ENCODE measurements around the gene DPP9.

DPP9 gene

DNA sequence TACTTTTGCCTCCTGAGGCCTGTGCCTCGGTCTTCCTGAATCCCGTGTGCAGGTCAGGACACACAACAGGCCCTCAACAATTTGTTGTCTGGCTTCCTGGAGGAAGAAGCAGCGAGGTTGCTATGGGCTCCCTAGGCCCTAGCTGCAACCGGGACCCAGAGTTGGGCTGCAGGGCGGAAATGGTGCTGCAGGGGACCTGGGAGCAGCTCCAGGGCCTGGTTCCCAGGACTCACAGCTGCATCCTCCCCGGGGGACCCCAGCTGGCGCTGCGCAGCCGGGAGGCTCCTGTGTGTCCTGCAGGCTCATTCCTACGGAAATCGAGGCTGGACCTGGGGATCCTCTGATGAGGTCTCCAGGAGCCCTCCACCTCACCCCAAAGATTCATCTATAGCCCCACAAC is 85.3 kb downstream of the DPP9 start:
- Histone ChIP-seq H3K9me2 (replicated peaks; ENCODE audit: low read depth, low read length) (no peaks in the 10 kb centered on the region), H2AFZ (ENCODE audit: low read length) (no peak overlapping the region), H3F3A (ENCODE audit: low read depth) (no peaks in the 10 kb centered on the region), H3K4me1 (ENCODE audit: insufficient read depth, low read length, poor library complexity, severe bottlenecking) (peaks cover 39% of the 10 kb centered on the region), H3K9ac (ENCODE audit: low read depth, low read length, poor library complexity, severe bottlenecking) (peak overlapping the region; percentile 71), H3K27me3 (ENCODE audit: insufficient read depth, low read length, poor library complexity, severe bottlenecking) (no peaks in the 10 kb centered on the region), H3K4me3 (ENCODE audit: low read length, poor library complexity, severe bottlenecking) (peak overlapping the region; percentile 63), H3K36me3 (ENCODE audit: insufficient read depth, low read length) (no peaks in the 10 kb centered on the region), H3K9me3 (ENCODE audit: insufficient read depth, low read depth, low read length) (no peaks in the 10 kb centered on the region), H3K79me2 (ENCODE audit: insufficient read depth, low read length) (peaks cover 33% of the 10 kb centered on the region), H4K20me1 (ENCODE audit: insufficient read depth, low read length, poor library complexity, severe bottlenecking) (peaks cover 4% of the 10 kb centered on the region), H3K4me2 (ENCODE audit: low read depth, low read length, poor library complexity, severe bottlenecking) (peak overlapping the region; percentile 88)
- TF ChIP-seq, protein P1, sequence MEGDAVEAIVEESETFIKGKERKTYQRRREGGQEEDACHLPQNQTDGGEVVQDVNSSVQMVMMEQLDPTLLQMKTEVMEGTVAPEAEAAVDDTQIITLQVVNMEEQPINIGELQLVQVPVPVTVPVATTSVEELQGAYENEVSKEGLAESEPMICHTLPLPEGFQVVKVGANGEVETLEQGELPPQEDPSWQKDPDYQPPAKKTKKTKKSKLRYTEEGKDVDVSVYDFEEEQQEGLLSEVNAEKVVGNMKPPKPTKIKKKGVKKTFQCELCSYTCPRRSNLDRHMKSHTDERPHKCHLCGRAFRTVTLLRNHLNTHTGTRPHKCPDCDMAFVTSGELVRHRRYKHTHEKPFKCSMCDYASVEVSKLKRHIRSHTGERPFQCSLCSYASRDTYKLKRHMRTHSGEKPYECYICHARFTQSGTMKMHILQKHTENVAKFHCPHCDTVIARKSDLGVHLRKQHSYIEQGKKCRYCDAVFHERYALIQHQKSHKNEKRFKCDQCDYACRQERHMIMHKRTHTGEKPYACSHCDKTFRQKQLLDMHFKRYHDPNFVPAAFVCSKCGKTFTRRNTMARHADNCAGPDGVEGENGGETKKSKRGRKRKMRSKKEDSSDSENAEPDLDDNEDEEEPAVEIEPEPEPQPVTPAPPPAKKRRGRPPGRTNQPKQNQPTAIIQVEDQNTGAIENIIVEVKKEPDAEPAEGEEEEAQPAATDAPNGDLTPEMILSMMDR (conservative IDR thresholded peaks at IDR 0.05; ENCODE audit: low read length) = no peak
- TF ChIP-seq EZH2phosphoT487 (IDR thresholded peaks at IDR 0.05; ENCODE audit: borderline replicate concordance) = no peak

DNA sequence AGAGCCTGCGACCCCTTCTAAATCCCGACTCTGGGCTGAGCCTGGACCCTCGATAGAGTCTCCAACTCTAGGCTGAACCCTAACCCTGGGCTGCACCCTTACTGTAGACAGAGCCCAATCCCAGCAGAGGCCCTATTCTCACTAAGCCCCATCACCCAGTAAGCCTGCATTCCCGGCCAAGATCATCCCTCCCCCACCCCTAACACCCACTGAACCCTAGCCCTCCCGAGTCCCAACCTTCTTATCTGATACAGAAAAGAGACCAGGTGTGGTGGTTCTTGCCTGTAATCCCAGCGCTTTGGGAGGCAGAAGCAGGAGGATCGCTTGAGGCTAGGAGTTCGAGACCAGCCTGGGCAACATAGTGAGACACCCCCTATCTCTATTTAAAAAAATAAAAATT is 86.9 kb downstream of the DPP9 start:
- Histone ChIP-seq H3K79me2 (ENCODE audit: insufficient read depth, low read length) (peaks cover 24% of the 10 kb centered on the region), H3K27me3 (ENCODE audit: insufficient read depth, low read length, poor library complexity, severe bottlenecking) (no peaks in the 10 kb centered on the region), H2AFZ (ENCODE audit: low read length) (peak overlapping the region; percentile 96), H3K9me3 (ENCODE audit: insufficient read depth, low read depth, low read length) (no peaks in the 10 kb centered on the region), H3K9me2 (replicated peaks; ENCODE audit: low read depth, low read length) (no peaks in the 10 kb centered on the region), H3K4me1 (ENCODE audit: insufficient read depth, low read length, poor library complexity, severe bottlenecking) (peaks cover 39% of the 10 kb centered on the region), H4K20me1 (ENCODE audit: insufficient read depth, low read length, poor library complexity, severe bottlenecking) (peaks cover 4% of the 10 kb centered on the region), H3K4me2 (ENCODE audit: low read depth, low read length, poor library complexity, severe bottlenecking) (peak overlapping the region; percentile 89), H3K36me3 (ENCODE audit: insufficient read depth, low read length) (no peaks in the 10 kb centered on the region), H3K9ac (ENCODE audit: low read depth, low read length, poor library complexity, severe bottlenecking) (peak overlapping the region; percentile 79), H3F3A (ENCODE audit: low read depth) (no peaks in the 10 kb centered on the region), H3K4me3 (ENCODE audit: low read length, poor library complexity, severe bottlenecking) (peak overlapping the region; percentile 79)
- TF ChIP-seq, protein P1 (conservative IDR thresholded peaks at IDR 0.05; ENCODE audit: low read length) = no peak
- no peak for TF ChIP-seq EZH2phosphoT487 (IDR thresholded peaks at IDR 0.05; ENCODE audit: borderline replicate concordance)

DNA sequence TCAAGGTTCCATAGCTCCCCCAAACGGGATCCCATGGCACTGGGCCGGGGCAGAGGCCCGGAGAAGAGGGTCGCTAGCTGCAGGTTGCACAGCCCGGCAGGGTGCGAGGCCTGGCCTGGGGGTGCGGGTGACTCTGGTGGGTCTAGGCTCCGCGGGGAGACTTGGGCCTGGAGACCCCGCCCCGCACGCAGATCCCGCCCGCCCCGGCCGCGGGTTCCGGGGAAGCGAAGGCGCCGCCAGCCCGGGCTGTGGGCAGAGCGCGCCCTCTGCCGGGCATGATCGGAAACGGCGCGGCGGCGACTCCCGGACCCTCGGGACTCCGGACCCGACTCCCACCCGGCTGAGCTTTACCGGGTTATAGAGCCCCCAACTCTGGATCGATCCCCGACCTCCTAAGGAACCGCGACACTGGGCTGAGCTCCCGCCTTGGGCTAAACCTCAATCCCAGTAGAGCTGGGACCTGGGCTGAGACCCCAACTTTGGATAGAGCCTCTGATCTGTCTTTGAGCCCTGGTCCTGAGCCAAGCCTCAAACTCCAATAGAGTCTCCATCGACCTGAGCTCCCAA is 87.4 kb downstream of the DPP9 start:
- TF ChIP-seq, protein P1 (conservative IDR thresholded peaks at IDR 0.05; ENCODE audit: low read length) = peak; percentile 77
- no peak for TF ChIP-seq EZH2phosphoT487 (IDR thresholded peaks at IDR 0.05; ENCODE audit: borderline replicate concordance)
- no peaks in the 10 kb centered on the region for H3K36me3 ChIP-seq (ENCODE audit: insufficient read depth, low read length)
- no peaks in the 10 kb centered on the region for H3K27me3 ChIP-seq (ENCODE audit: insufficient read depth, low read length, poor library complexity, severe bottlenecking)
- H4K20me1 ChIP-seq (ENCODE audit: insufficient read depth, low read length, poor library complexity, severe bottlenecking) = no peaks in the 10 kb centered on the region
- H2AFZ ChIP-seq (ENCODE audit: low read length) = peak overlapping the region; percentile 96
- H3K9ac ChIP-seq (ENCODE audit: low read depth, low read length, poor library complexity, severe bottlenecking) = peak overlapping the region; percentile 79
- H3K9me3 ChIP-seq (ENCODE audit: insufficient read depth, low read depth, low read length) = no peaks in the 10 kb centered on the region
- no peaks in the 10 kb centered on the region for H3K9me2 ChIP-seq (replicated peaks; ENCODE audit: low read depth, low read length)
- peak overlapping the region; percentile 79 for H3K4me3 ChIP-seq (ENCODE audit: low read length, poor library complexity, severe bottlenecking)
- peak overlapping the region; percentile 89 for H3K4me2 ChIP-seq (ENCODE audit: low read depth, low read length, poor library complexity, severe bottlenecking)
- no peaks in the 10 kb centered on the region for H3F3A ChIP-seq (ENCODE audit: low read depth)
- peaks cover 33% of the 10 kb centered on the region for H3K4me1 ChIP-seq (ENCODE audit: insufficient read depth, low read length, poor library complexity, severe bottlenecking)
- peaks cover 19% of the 10 kb centered on the region for H3K79me2 ChIP-seq (ENCODE audit: insufficient read depth, low read length)
